PC-3 (cell line): ENCODE data around the gene HOXC10.

ENCODE experiments used
- CTCF ChIP-seq: fragments of 300-600 bp; sonication (generic); conservative IDR thresholded peaks from 2 replicates; pipeline ENCODE4 v1.5.1; 2017; ENCODE audit warnings: antibody characterized with exemption, low read depth, mild to moderate bottlenecking, low read length
- EZH2 ChIP-seq: fragments of 300-600 bp; sonication (generic); IDR thresholded peaks from one replicate; pipeline ENCODE4 v1.6.1; 2017; ENCODE audit warnings: antibody characterized with exemption, mild to moderate bottlenecking, low read length; ENCODE audit not compliant: unreplicated experiment
- EZH2phosphoT487 ChIP-seq: fragments of 300-600 bp; sonication (generic); IDR thresholded peaks from 2 replicates; pipeline ENCODE4 v1.6.1; 2018; ENCODE audit warnings: mild to moderate bottlenecking, antibody characterized with exemption, low read length, borderline replicate concordance

GRCh38 chr12:53963434-53964314 is 21.3 kb upstream of the HOXC10 start:
- TF ChIP-seq CTCF (no peak), EZH2 (no peak), EZH2phosphoT487 (no peak)
